Activated CD4-positive, alpha-beta T cell treated with anti-CD3 and anti-CD28 coated beads for 36 hours (primary cell): ENCODE data around the gene SMCO4. TPM values are rescaled to one million over a fixed set of nuclear protein-coding genes. Genes with fewer than 3 reads are reported as not detected.
"Not testable (repeated sequence)": the region's sequence is repeated elsewhere in the genome, so short reads cannot be mapped to it uniquely, and the experiment has no call there.

Experiments
- ATAC-seq: fragments of 200-7000 bp; cut with Tn5 transposase; one replicate; pipeline ENCODE4 v1.10.0; 2021; ENCODE audit warnings: mild to moderate bottlenecking, moderate library complexity
- CTCF ChIA-PET: fragments of 350-600 bp; sonication (Branson Sonifier 250); formaldehyde crosslinking; loops from one replicate; lab custom pipeline; 2021; ENCODE audit warnings: antibody characterized with exemption; lab: Charles Lee
- POLR2A ChIA-PET: fragments of 350-600 bp; sonication (Branson Sonifier 250); formaldehyde crosslinking; loops from one replicate; lab custom pipeline; 2021; ENCODE audit warnings: antibody characterized with exemption, inconsistent platforms; lab: Charles Lee
- DNase-seq: peaks from one replicate; pipeline ENCODE4 v3.0.0-alpha.2; 2020
- H3K27ac Mint-ChIP-seq: one replicate; pipeline ENCODE4 v1.8.0; 2021; ENCODE audit warnings: mixed read lengths
- H3K27me3 Mint-ChIP-seq: one replicate; pipeline ENCODE4 v1.8.0; 2021; ENCODE audit warnings: mixed read lengths
- H3K36me3 Mint-ChIP-seq: one replicate; pipeline ENCODE4 v1.8.0; 2021; ENCODE audit warnings: low read depth, mixed read lengths
- H3K4me1 Mint-ChIP-seq: one replicate; pipeline ENCODE4 v1.8.0; 2021; ENCODE audit warnings: mixed read lengths
- H3K4me3 Mint-ChIP-seq: one replicate; pipeline ENCODE4 v1.8.0; 2021; ENCODE audit warnings: mild to moderate bottlenecking, moderate library complexity, mixed read lengths
- H3K9me3 Mint-ChIP-seq: one replicate; pipeline ENCODE4 v1.8.0; 2021; ENCODE audit warnings: low read depth, mixed read lengths
- intact Hi-C, 2 experiments: fragments of 100-400 bp; cut with DNase I in 1 of 2; cut with micrococcal nuclease in 1 of 2; formaldehyde crosslinking; loops; one replicate each; pipeline versions ENCODE4 v1.14.2 to v1.15.1; 2022 to 2024; cut with DNase I, micrococcal nuclease
- total RNA-seq, 2 experiments: library from RNA; stranded (reverse); gene quantifications; one replicate each; pipeline ENCODE4 v1.2.3, GENCODE V29; 2021

The SMCO4 gene
- total RNA-seq, 2 experiments from 2014 or later: 24.5 to 24.6 TPM

DNA sequence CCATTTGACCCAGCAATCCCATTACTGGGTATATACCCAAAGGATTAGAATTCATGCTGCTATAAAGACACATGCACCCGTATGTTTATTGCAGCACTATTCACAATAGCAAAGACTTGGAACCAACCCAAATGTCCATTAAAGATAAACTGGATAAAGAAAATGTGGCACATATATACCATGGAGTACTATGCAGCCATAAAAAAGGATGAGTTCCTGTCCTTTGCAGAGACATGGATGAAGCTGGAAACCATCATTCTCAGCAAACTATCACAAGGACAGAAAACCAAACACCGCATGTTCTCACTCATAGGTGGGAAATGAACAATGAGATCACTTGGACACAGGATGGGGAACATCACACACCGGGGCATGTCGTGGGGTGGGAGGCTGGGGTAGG lies 79.5 kb downstream of the SMCO4 start:
- DNase-seq, H3K4me1 Mint-ChIP-seq, H3K27me3 Mint-ChIP-seq, H3K4me3 Mint-ChIP-seq, CTCF ChIA-PET, H3K36me3 Mint-ChIP-seq, intact Hi-C loops, ATAC-seq, H3K27ac Mint-ChIP-seq, H3K9me3 Mint-ChIP-seq: not testable (repeated sequence)
- POLR2A ChIA-PET: interaction anchor here (0.5 kb wide), 1 partner anchor 114 kb away, joined by 4 read pairs; no protein-coding TSS in a partner anchor

- POLR2A ChIA-PET: no interaction called here
- Mint-ChIP-seq H3K36me3 (no peaks in the 10 kb centered on the region), H3K4me1 (no peaks in the 10 kb centered on the region), H3K27me3 (peaks cover 8% of the 10 kb centered on the region), H3K9me3 (no peaks in the 10 kb centered on the region), H3K4me3 (no peak overlapping the region), H3K27ac (no peak overlapping the region)
- CTCF ChIA-PET: no interaction called here
- DNase-seq (no peak), ATAC-seq (no peak)
- intact Hi-C loops: no loop called here
These were observed 84.9 kb downstream of the SMCO4 start for GRCh38 chr11:93458286-93458685.

DNA sequence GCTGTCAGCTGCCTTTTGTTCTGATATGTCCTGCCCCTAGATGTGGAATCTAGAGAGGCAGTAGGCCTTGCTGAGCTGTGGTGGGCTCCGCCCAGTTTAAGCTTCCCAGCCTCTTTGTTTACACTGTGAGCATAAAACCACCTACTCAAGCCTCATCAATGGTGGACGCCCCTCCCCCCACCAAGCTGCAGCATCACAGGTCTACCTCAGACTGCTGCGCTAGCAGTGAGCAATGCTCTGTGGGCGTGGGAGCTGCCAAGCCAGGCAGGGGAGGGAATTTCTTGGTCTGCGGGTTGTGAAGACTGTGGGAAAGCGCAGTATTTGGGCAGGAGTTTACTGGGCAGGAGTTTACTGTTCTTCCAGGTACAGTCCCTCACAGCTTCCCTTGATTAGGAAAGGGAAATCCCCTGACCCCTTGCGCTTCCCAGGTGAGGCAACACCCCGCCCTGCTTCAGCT lies 98.5 kb downstream of the SMCO4 start:
- H3K36me3 Mint-ChIP-seq: no peaks in the 10 kb centered on the region
- H3K4me1 Mint-ChIP-seq: peaks cover 2% of the 10 kb centered on the region
- peaks cover 1% of the 10 kb centered on the region for H3K9me3 Mint-ChIP-seq
- peaks cover 4% of the 10 kb centered on the region for H3K27me3 Mint-ChIP-seq
- intact Hi-C loops: no loop called here
- ChIA-PET POLR2A (no interaction called here), CTCF (no interaction called here)
- H3K4me3 Mint-ChIP-seq: no peak overlapping the region
- peak; percentile 67 for DNase-seq
- peak; percentile 53 for ATAC-seq
- no peak overlapping the region for H3K27ac Mint-ChIP-seq

DNA sequence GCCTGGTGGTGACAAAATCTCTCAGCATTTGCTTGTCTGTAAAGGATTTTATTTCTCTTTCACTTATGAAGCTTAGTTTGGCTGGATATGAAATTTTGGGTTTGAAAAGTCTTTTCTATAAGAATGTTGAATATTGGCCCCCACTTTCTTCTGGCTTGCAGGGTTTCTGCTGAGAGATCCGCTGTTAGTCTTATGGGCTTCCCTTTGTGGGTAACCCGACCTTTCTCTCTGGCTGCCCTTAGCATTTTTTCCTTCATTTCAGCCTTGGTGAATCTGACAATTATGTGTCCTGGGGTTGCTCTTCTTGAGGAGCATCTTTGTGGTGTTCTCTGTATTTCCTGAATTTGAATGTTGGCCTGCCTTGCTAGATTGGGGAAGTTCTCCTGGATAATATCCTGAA lies 100.0 kb downstream of the SMCO4 start:
- H3K9me3 Mint-ChIP-seq, intact Hi-C loops, CTCF ChIA-PET, H3K27ac Mint-ChIP-seq, DNase-seq, H3K27me3 Mint-ChIP-seq, H3K4me1 Mint-ChIP-seq, POLR2A ChIA-PET, H3K4me3 Mint-ChIP-seq, H3K36me3 Mint-ChIP-seq, ATAC-seq: not testable (repeated sequence)

DNA sequence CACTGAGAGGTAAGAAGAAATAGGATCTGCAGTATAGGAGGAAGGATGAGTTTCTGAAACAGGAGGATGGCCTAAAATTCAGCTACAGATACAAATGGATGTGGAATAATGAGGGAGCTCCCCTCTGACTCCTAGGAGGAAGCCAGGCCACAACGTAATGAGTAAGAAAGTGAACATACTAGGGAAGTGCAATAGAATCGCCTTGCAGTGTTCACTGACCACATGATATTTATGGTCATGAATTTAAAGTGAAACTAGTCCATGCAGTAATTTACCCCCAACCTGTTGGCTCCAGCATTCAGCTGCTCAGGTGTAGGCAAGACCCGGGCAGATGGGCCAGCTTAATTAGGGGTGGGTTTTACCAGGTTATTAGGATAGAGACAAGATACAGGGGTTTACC lies 110.9 kb downstream of the SMCO4 start:
- ChIA-PET POLR2A (no interaction called here), CTCF (interaction anchor here (1.0 kb wide), 1 partner anchor 9 kb away, joined by 3 read pairs; no protein-coding TSS in a partner anchor)
- no peak for ATAC-seq
- no peak for DNase-seq
- no peaks in the 10 kb centered on the region for H3K9me3 Mint-ChIP-seq
- no peaks in the 10 kb centered on the region for H3K36me3 Mint-ChIP-seq
- intact Hi-C loops: no loop called here
- no peak overlapping the region for H3K4me3 Mint-ChIP-seq
- no peaks in the 10 kb centered on the region for H3K4me1 Mint-ChIP-seq
- H3K27me3 Mint-ChIP-seq: peaks cover 2% of the 10 kb centered on the region
- H3K27ac Mint-ChIP-seq: no peak overlapping the region

Other genes with a start within 250 kb of the SMCO4 start
- not detected for gene DEUP1, start 212.6 kb downstream of the SMCO4 start, total RNA-seq
- gene CEP295, start 118.3 kb upstream of the SMCO4 start, total RNA-seq: 10 to 100 TPM; 34.8 to 43.2 TPM
- 100 to 1,000 TPM; 326 to 355 TPM for gene TAF1D, start 198.1 kb upstream of the SMCO4 start, total RNA-seq
- 10 to 100 TPM; 13.8 to 15.7 TPM for gene C11orf54, start 198.3 kb upstream of the SMCO4 start, total RNA-seq
- gene MED17, start 240.9 kb upstream of the SMCO4 start, total RNA-seq: 10 to 100 TPM; 28.6 to 29.9 TPM